AG04450 (cell line): ENCODE data around the gene SLC13A4. TPM values are rescaled to one million over a fixed set of nuclear protein-coding genes. Genes with fewer than 3 reads are reported as not detected.
"Not testable (repeated sequence)": the region's sequence is repeated elsewhere in the genome, so short reads cannot be mapped to it uniquely, and the experiment has no call there.

Source experiments
- CTCF ChIA-PET: fragments of 300-600, 350-600 bp; formaldehyde crosslinking; extraction: SDS; loops from one replicate; lab custom pipeline; 2022; ENCODE audit warnings: antibody characterized with exemption, inconsistent platforms; lab: Charles Lee
- POLR2A ChIA-PET: fragments of 350-600 bp; formaldehyde crosslinking; extraction: SDS; loops from one replicate; lab custom pipeline; 2021; ENCODE audit warnings: antibody characterized with exemption, inconsistent platforms; lab: Yijun Ruan, JAX
- DNase-seq: peaks from one replicate; pipeline ENCODE4 v3.0.0-alpha.2; 2011; ENCODE audit warnings: low read depth, low spot score
- H3K27ac ChIP-seq: one replicate; pipeline ENCODE4 v1.5.1; 2012; ENCODE audit warnings: low read depth, low read length, control low read depth
- H3K27me3 ChIP-seq: one replicate; pipeline ENCODE4 v1.6.0; 2012; ENCODE audit warnings: low read length; ENCODE audit not compliant: control insufficient read depth, insufficient read depth
- H3K4me3 ChIP-seq: 2 replicates; pipeline ENCODE4 v1.5.1; 2011; ENCODE audit warnings: mild to moderate bottlenecking, low read depth, low read length, control low read depth
- H3K9me3 ChIP-seq: 2 replicates; pipeline ENCODE4 v1.5.1; 2012; ENCODE audit warnings: low read length; ENCODE audit not compliant: control insufficient read depth, insufficient read depth
- CTCF ChIP-seq: IDR thresholded peaks from 2 replicates; pipeline ENCODE4 v1.5.1; 2011; ENCODE audit warnings: low read depth, low read length, control low read depth, inconsistent platforms
- polyA plus RNA-seq: library from polyadenylated mRNA; depleted of rRNA; stranded (reverse); fragments of >200 nt; gene quantifications from 2 replicates; pipeline ENCODE4 v1.2.3, GENCODE V29; 2011

The SLC13A4 gene
- polyA plus RNA-seq, 1 experiment = 0.09 TPM

- Histone ChIP-seq H3K9me3 (no peaks in the 10 kb centered on the region), H3K27ac (no peak overlapping the region), H3K4me3 (no peak overlapping the region), H3K27me3 (no peaks in the 10 kb centered on the region)
- peak; percentile 89 for TF ChIP-seq CTCF
- ChIA-PET CTCF (interaction anchor here (0.5 to 6.7 kb wide), 40 partner anchors 8 to 1954 kb away, joined by 3 to 55 read pairs (median 4); partner anchors contain the start of gene STMP1), POLR2A (interaction anchor here (2.6 kb wide), 1 partner anchor 10 kb away, joined by 8 read pairs; the partner anchor contains the start of gene STMP1)
- DNase-seq = peak; percentile 58
These were observed 55.2 kb downstream of the SLC13A4 start for GRCh38 chr7:135672560-135673359.

GRCh38 chr7:135670179-135670578 is 57.8 kb downstream of the SLC13A4 start:
- Histone ChIP-seq H3K27ac (peak overlapping the region; percentile 62), H3K9me3 (no peaks in the 10 kb centered on the region), H3K4me3 (no peak overlapping the region), H3K27me3 (no peaks in the 10 kb centered on the region)
- no peak for DNase-seq
- ChIA-PET CTCF (interaction anchor here (0.9 to 6.7 kb wide), 7 partner anchors 9 to 338 kb away, joined by 4 to 55 read pairs (median 34); partner anchors contain the start of gene STMP1), POLR2A (interaction anchor here (1.2 kb wide), 1 partner anchor 8 kb away, joined by 3 read pairs; the partner anchor contains the start of gene STMP1)
- TF ChIP-seq CTCF = no peak

GRCh38 chr7:135669774-135670173 is 58.2 kb downstream of the SLC13A4 start:
- DNase-seq = no peak
- POLR2A ChIA-PET = no interaction called here
- TF ChIP-seq CTCF = no peak
- CTCF ChIA-PET = interaction anchor here (2.2 to 5.4 kb wide), 4 partner anchors 25 to 339 kb away, joined by 10 to 45 read pairs (median 24); no protein-coding TSS in a partner anchor
- Histone ChIP-seq H3K4me3 (no peak overlapping the region), H3K27ac (no peak overlapping the region), H3K9me3 (no peaks in the 10 kb centered on the region), H3K27me3 (no peaks in the 10 kb centered on the region)

GRCh38 chr7:135668852-135669395 is 59.1 kb downstream of the SLC13A4 start:
- H3K27ac ChIP-seq, DNase-seq, POLR2A ChIA-PET, H3K9me3 ChIP-seq, H3K27me3 ChIP-seq, H3K4me3 ChIP-seq: not testable (repeated sequence)
- CTCF ChIA-PET = interaction anchor here (1.6 to 2.2 kb wide), 2 partner anchors 48 to 132 kb away, joined by 4 to 10 read pairs; no protein-coding TSS in a partner anchor

GRCh38 chr7:135667626-135668025 is 60.4 kb downstream of the SLC13A4 start:
- H3K27me3 ChIP-seq, DNase-seq, H3K9me3 ChIP-seq, POLR2A ChIA-PET, H3K4me3 ChIP-seq, H3K27ac ChIP-seq: not testable (repeated sequence)
- CTCF ChIA-PET = interaction anchor here (1.6 kb wide), 1 partner anchor 46 kb away, joined by 4 read pairs; no protein-coding TSS in a partner anchor
